HG03066 (cell line): ENCODE measurements around the gene GAL3ST1.

Experiments
- ATAC-seq: cut with Tn5 transposase; IDR thresholded peaks from one replicate; pipeline ENCODE4 v1.9.1; 2021; ENCODE audit warnings: low read depth; ENCODE audit not compliant: unreplicated experiment

Gene GAL3ST1

GRCh38 chr22:30538280-30538679 is 36.2 kb downstream of the GAL3ST1 start:
- ATAC-seq = no peak

GRCh38 chr22:30537083-30537731 is 37.3 kb downstream of the GAL3ST1 start:
- ATAC-seq = no peak

DNA sequence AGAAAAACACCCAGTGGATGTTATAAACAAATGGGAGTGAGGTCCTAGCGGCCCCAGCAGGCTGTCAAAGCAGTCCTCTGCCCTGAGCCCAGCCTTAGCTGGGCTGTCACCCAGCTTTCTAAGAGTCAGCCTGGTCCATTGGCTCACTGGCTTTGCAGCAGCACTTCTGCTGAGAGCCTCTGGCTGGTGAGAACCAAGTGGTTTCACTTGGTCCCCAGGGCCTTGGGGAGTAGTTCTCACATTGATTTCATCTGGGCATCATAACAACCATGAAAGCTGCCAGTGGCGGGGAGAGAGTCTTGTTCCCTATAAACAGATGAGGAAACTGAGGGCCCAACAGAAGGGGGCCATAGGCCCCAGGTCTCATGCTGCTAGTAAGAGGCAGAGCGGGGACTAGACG is 39.3 kb downstream of the GAL3ST1 start:
- ATAC-seq = no peak

GRCh38 chr22:30531651-30532608 is 42.5 kb downstream of the GAL3ST1 start:
- ATAC-seq = no peak

- no peak for ATAC-seq
These were observed 47.8 kb downstream of the GAL3ST1 start for GRCh38 chr22:30526656-30527055.

GRCh38 chr22:30523646-30524489 is 50.6 kb downstream of the GAL3ST1 start:
- no peak for ATAC-seq

DNA sequence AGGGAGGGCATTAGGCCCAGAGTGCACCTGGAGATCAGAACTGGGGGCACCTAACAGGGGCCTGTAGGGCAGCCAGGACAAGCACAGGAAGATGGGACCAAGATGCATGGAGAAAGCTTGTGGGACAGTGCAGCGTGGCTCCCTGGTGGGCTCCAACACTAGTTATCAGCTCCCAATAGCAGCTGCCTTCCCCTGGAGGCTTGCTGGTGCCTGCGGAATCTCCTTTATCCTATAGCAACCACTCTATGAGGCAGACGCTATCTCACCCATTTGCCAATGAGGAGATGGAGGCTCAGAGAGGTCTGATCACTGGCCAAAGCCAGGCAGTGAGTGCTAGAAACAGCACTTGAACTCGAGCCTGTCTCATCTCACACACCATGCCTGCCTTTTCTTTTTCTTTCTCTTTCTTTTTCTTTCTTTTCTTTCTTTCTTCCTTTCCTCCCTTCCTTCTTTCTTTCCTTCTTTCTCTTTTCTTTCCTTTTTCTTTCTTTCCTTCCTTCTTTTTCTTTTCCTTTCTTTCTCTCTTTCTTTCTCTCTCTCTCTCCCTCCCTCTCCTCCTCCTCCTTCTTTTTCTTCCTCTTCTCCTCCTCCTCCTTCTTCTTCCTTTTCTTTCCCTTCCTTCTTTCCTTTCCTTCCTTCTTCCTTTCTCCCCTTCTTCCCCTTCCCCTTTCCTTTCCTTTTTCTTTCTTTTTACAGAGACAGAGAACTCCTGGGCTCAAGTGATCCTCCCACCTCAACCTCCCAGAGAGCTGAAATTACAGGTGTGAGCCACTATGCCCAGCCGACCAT is 52.9 kb downstream of the GAL3ST1 start:
- no peak for ATAC-seq

GRCh38 chr22:30519842-30520425 is 54.5 kb downstream of the GAL3ST1 start:
- ATAC-seq = no peak

DNA sequence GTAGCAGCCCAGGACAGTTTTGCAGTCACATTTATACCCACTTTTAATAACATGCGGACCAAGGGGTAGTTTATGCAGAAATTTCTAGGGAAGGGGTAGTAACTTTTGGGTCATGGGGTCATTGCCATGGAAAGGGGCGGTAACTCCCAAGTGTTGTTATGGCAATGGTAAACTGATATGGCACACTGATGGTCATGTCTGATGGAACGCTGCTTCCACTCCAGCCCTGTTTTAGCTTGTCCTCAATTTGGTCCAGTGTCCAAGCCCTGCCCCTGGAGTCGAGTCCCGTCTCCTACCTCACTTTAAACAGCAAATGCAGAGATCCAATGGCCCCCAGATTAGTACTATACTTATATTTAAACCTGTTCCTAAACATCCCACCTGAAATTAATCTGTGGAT is 57.7 kb downstream of the GAL3ST1 start:
- no peak for ATAC-seq

DNA sequence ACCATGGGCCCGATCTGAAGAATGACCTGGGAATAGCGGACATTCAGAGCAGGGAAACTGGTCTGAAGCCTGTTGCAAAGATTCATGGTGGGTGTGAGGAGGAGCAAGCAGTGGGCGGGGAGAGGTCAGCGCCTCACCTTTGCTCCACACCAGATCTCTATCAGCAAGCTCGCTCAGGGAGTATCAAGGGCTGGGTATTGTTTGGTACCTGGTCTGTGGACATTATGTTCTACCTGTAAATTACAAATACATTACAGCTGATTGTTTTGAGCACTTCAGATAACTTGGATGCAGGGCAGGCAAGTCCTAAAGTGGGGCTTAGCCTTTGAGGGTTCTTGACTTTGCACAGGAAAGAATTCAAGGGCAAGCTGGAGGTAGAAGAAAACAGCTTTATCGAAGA is 58.2 kb downstream of the GAL3ST1 start:
- ATAC-seq = no peak

DNA sequence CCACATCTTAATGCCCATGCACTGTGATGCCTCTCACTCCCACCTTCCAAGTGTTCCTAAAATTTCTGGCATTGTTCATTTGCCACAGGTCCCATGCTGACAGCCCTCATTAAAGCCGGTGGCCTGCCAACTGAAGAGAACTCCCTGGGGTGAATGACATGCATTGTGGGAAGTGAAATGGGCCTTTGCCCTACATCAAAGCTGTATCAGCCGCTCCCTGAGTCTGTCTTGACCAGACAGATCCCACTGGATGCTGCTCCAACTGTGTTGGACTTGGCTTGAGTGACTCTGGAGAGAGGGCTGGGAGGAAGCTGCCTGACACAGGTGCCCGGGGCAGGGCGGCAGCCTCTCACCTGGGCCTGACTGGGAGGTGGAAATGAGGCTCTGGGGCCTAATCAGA is 60.2 kb downstream of the GAL3ST1 start:
- no peak for ATAC-seq

- no peak for ATAC-seq
These were observed 61.0 kb downstream of the GAL3ST1 start for GRCh38 chr22:30513462-30513861.

- no peak for ATAC-seq
These were observed 62.6 kb downstream of the GAL3ST1 start for GRCh38 chr22:30511911-30512310.

DNA sequence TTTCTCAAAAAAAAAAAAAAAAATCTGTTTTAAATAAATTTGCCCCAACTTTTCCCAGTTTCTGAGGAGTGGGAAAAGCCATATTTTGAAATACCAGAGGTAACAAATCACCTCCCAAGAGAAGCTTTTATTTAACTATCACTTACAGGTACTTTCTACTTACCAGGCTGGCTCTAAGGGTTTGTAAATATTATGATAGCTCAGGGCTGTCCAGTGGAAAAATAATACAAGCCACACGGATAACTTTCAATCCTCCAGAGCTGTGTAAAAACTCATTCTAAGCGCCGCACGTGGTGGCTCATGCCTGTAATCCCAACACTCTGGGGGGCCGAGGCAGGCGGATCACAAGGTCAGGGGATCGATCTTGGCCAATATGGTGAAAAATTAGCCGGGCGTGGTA is 63.4 kb downstream of the GAL3ST1 start:
- no peak for ATAC-seq

DNA sequence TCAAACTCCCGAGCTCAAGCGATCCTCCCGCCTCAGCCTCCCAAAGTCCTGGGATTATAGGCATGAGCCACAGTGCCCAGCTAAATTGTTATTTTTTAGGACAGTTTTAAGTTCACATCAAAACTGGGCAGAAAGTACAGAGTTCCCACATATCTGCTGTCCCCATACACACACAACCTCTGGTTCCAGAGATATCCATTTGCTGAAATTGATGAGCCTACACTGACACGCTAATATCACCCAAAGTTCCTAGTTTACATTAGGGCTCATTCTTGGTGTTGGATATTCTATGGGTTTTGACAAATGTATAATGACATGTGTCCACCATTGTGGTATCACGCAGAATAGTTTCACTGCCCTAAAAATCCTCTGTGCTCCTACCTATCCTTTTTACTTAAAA is 66.2 kb downstream of the GAL3ST1 start:
- ATAC-seq = no peak

DNA sequence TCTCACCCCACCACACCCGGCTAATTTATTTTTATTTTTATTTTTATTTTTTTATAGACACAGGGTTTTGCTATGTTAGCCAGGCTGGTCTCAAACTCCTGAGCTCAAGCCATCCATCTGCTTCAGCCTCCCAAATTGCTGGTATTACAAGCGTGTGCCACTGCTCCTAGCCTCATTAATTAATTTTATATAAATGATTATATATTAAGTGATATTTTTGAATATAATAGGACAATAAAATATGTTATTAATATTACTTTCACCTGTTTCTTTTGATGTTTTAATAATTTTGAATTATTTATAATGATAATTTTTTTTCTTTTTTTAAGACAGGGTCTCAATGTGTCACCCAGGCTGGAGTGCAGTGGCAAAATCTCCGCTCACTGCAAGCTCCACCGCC is 66.8 kb downstream of the GAL3ST1 start:
- no peak for ATAC-seq

DNA sequence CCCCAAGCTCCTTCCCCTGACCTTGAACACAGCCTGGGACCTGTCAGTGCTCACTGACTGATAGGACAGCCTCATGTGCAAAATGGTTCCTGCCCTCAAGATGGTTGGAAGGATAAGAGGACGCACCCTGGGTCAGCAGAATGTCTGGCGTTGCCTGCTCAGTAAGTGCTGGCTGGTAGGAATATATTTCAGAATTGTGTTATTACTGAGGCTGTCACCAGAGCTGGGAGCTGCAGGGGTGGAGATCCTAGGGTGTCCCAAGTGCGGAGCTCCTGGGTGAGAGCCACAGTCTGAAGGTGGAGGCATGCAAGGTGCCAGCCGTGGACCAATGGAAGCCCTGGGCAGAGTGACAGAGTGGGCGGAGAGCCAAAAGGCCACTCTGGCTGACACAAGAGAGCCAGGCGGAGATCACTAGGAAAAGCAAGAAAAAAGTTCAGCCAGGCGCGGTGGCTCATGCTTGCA is 67.9 kb downstream of the GAL3ST1 start:
- ATAC-seq = no peak
